GM23338 (cell line): ENCODE measurements around the gene PMVK. TPM values are rescaled to one million over a fixed set of nuclear protein-coding genes. Genes with fewer than 3 reads are reported as not detected.

Source experiments
- ATAC-seq: fragments of 200-7000 bp; cut with Tn5 transposase; 3 replicates; pipeline ENCODE4 v1.9.1; 2020
- DNase-seq: peaks from one replicate; pipeline ENCODE4 v3.0.0-alpha.2; 2015; ENCODE audit warnings: low spot score
- H2AFZ ChIP-seq: fragments of 200-600 bp; sonication (generic); 2 replicates; pipeline ENCODE4 v1.8.0; 2016; ENCODE audit warnings: antibody characterized with exemption, mild to moderate bottlenecking, moderate library complexity
- H3F3A ChIP-seq: fragments of 200-600 bp; sonication (generic); replicated peaks from 2 replicates; pipeline ENCODE4 v1.8.0; 2017; ENCODE audit warnings: antibody characterized with exemption, mixed run types, low read depth
- H3K27ac ChIP-seq: fragments of 200-600 bp; sonication (generic); 2 replicates; pipeline ENCODE4 v1.6.1; 2016; ENCODE audit warnings: low read depth
- H3K27me3 ChIP-seq: fragments of 200-600 bp; sonication (generic); 2 replicates; pipeline ENCODE4 v1.8.0; 2016; ENCODE audit warnings: mild to moderate bottlenecking, mixed run types, moderate library complexity; ENCODE audit not compliant: insufficient read depth
- H3K36me3 ChIP-seq: fragments of 200-600 bp; sonication (generic); 2 replicates; pipeline ENCODE4 v1.8.0; 2016; ENCODE audit warnings: mild to moderate bottlenecking; ENCODE audit not compliant: insufficient read depth
- H3K4me1 ChIP-seq: fragments of 200-600 bp; sonication (generic); 2 replicates; pipeline ENCODE4 v1.8.0; 2016; ENCODE audit warnings: mild to moderate bottlenecking, moderate library complexity; ENCODE audit not compliant: insufficient read depth
- H3K4me2 ChIP-seq: fragments of 200-600 bp; sonication (generic); 2 replicates; pipeline ENCODE4 v1.7.1; 2017; ENCODE audit warnings: mixed run types
- H3K4me3 ChIP-seq: fragments of 200-600 bp; sonication (generic); 2 replicates; pipeline ENCODE4 v1.6.1; 2016; ENCODE audit warnings: mixed run types
- H3K79me2 ChIP-seq: fragments of 200-600 bp; sonication (generic); replicated peaks from 2 replicates; pipeline ENCODE4 v1.8.0; 2017; ENCODE audit warnings: mild to moderate bottlenecking; ENCODE audit not compliant: insufficient read depth
- H3K9me2 ChIP-seq: fragments of 200-600 bp; sonication (generic); 2 replicates; pipeline ENCODE4 v1.8.0; 2017; ENCODE audit not compliant: insufficient read depth
- H4K20me1 ChIP-seq: fragments of 200-600 bp; sonication (generic); replicated peaks from 2 replicates; pipeline ENCODE4 v1.8.0; 2017; ENCODE audit warnings: mild to moderate bottlenecking; ENCODE audit not compliant: insufficient read depth
- H3K27ac Mint-ChIP-seq: 2 replicates; pipeline ENCODE4 v1.8.0; 2020; ENCODE audit warnings: inconsistent platforms, mild to moderate bottlenecking, moderate library complexity, mixed read lengths
- H3K27me3 Mint-ChIP-seq: 3 replicates; pipeline ENCODE4 v1.8.0; 2022; ENCODE audit warnings: low read depth, mild to moderate bottlenecking, moderate library complexity, mixed read lengths, inconsistent platforms; ENCODE audit not compliant: insufficient read depth, poor library complexity
- H3K36me3 Mint-ChIP-seq: 3 replicates; pipeline ENCODE4 v1.8.0; 2021; ENCODE audit warnings: low read depth, mild to moderate bottlenecking, inconsistent platforms, moderate library complexity, mixed read lengths
- H3K4me1 Mint-ChIP-seq: 3 replicates; pipeline ENCODE4 v1.8.0; 2020; ENCODE audit warnings: mild to moderate bottlenecking, inconsistent platforms, mixed read lengths
- H3K4me3 Mint-ChIP-seq: 3 replicates; pipeline ENCODE4 v1.8.0; 2021; ENCODE audit warnings: moderate library complexity, mild to moderate bottlenecking, inconsistent platforms, mixed read lengths
- H3K9me3 Mint-ChIP-seq: 3 replicates; pipeline ENCODE4 v1.8.0; 2020; ENCODE audit warnings: moderate library complexity, mild to moderate bottlenecking, inconsistent platforms, mixed read lengths
- CREB1 ChIP-seq: fragments of 250-450 bp; sonication (Bioruptor Pico); IDR thresholded peaks from 2 replicates; pipeline ENCODE4 v1.5.0; 2020; ENCODE audit warnings: low read depth, mild to moderate bottlenecking, moderate library complexity
- CTCF ChIP-seq, 2 experiments: fragments of 200-600 bp in 1 of 2; sonication (generic) in 1 of 2; conservative IDR thresholded peaks; 2 replicates each; pipeline versions ENCODE4 v1.5.1 to v1.6.1; 2016 to 2017; ENCODE audit warnings: antibody characterized with exemption in 2 of 2, low read depth in 2 of 2, mild to moderate bottlenecking in 2 of 2, moderate library complexity in 1 of 2
- EZH2 ChIP-seq: fragments of 200-600 bp; sonication (generic); IDR thresholded peaks from one replicate; pipeline ENCODE4 v1.8.0; 2017; ENCODE audit warnings: antibody characterized with exemption, mild to moderate bottlenecking, low read depth; ENCODE audit not compliant: unreplicated experiment
- EZH2phosphoT487 ChIP-seq: fragments of 200-600 bp; sonication (generic); IDR thresholded peaks from one replicate; pipeline ENCODE4 v1.8.1; 2018; ENCODE audit warnings: antibody characterized with exemption; ENCODE audit not compliant: unreplicated experiment
- JUNB ChIP-seq: IDR thresholded peaks from one replicate; pipeline ENCODE4 v1.6.1; 2016; ENCODE audit warnings: antibody characterized with exemption; ENCODE audit not compliant: unreplicated experiment
- NANOG ChIP-seq: IDR thresholded peaks from 2 replicates; pipeline ENCODE4 v1.6.1; 2016; ENCODE audit warnings: antibody characterized with exemption, borderline replicate concordance
- POLR2AphosphoS5 ChIP-seq: IDR thresholded peaks from 2 replicates; pipeline ENCODE4 v1.6.1; 2016; ENCODE audit warnings: antibody characterized with exemption, low read depth
- REST ChIP-seq: IDR thresholded peaks from one replicate; pipeline ENCODE4 v1.6.1; 2018; ENCODE audit warnings: antibody characterized with exemption; ENCODE audit not compliant: unreplicated experiment
- STAT1 ChIP-seq: IDR thresholded peaks from one replicate; pipeline ENCODE4 v1.6.1; 2016; ENCODE audit warnings: antibody characterized with exemption; ENCODE audit not compliant: unreplicated experiment
- ZNF114 ChIP-seq: fragments of 250-450 bp; sonication (Bioruptor Pico); IDR thresholded peaks from 2 replicates; pipeline ENCODE4 v1.5.0; 2020; ENCODE audit warnings: mild to moderate bottlenecking, moderate library complexity
- ZNF331 ChIP-seq: fragments of 250-450 bp; sonication (Bioruptor Pico); IDR thresholded peaks from 2 replicates; pipeline ENCODE4 v1.5.0; 2020; ENCODE audit warnings: low read depth, mild to moderate bottlenecking, moderate library complexity
- polyA plus RNA-seq: library from polyadenylated mRNA; unstranded; fragments of >200 nt; fragmentation: Nextera tagmentation; extraction: Ambion mirVana; gene quantifications from 2 replicates; pipeline ENCODE4 v1.2.1, GENCODE V29; 2016
- total RNA-seq: library from RNA; depleted of rRNA; stranded (reverse); fragments of >200 nt; shearing (Covaris generic); gene quantifications from 2 replicates; pipeline ENCODE4 v1.2.3, GENCODE V29; 2014
- TF ChIP-seq, protein P1 (sequence below): IDR thresholded peaks from 2 replicates; pipeline ENCODE4 v1.6.1; 2016; ENCODE audit warnings: antibody characterized with exemption

PMVK gene
- total and polyA plus RNA-seq, 2 experiments from 2014 or later = 8.1 to 25.0 TPM

- DNase-seq (no peak), ATAC-seq (no peak)
- no peaks in the 10 kb centered on the region for H3K9me2 ChIP-seq
- Mint-ChIP-seq H3K4me1 (no peaks in the 10 kb centered on the region), H3K36me3 (no peaks in the 10 kb centered on the region), H3K9me3 (no peaks in the 10 kb centered on the region), H3K4me3 (no peak overlapping the region), H3K27ac (no peak overlapping the region), H3K27me3 (peaks cover 2% of the 10 kb centered on the region)
- no peaks in the 10 kb centered on the region for H3K36me3 ChIP-seq
- H3K79me2 ChIP-seq = no peaks in the 10 kb centered on the region
- no peak overlapping the region for H3K27ac ChIP-seq
- no peak overlapping the region for H3K4me3 ChIP-seq
- no peaks in the 10 kb centered on the region for H3K27me3 ChIP-seq
- H4K20me1 ChIP-seq = no peaks in the 10 kb centered on the region
- no peaks in the 10 kb centered on the region for H3F3A ChIP-seq
- H2AFZ ChIP-seq = peak overlapping the region; percentile 18; the same call in 1 of the 2 replicates
- TF ChIP-seq JUNB = no peak
- no peak for TF ChIP-seq CREB1 (CRISPR knock-in tag)
- H3K4me1 ChIP-seq = no peaks in the 10 kb centered on the region
- H3K4me2 ChIP-seq = no peak overlapping the region
These were observed 39.7 kb downstream of the PMVK start for GRCh38 chr1:154896771-154897286.

DNA sequence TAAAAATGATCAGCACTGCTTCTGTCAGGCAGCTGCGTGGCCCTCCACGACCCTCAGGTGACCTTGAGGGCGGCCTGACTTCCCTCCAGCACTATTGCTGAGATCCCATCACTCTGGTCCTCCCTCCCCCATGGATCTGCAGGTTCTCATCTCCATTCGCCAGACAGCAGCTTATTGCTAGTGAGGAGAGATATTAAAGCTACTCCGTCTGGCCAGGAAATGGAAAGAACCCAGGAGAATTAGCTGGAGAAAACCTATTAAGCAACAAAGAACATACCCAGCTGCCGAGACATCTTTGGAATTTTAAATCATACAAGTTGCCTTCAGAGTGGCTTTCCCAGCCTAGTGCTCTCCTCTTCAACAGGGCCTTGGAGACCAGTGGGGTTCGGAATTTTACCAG is 40.7 kb downstream of the PMVK start:
- peak overlapping the region; percentile 28; the same call in 1 of the 2 replicates for H2AFZ ChIP-seq
- ATAC-seq = no peak
- H3K4me3 Mint-ChIP-seq = no peak overlapping the region
- TF ChIP-seq, protein P1, sequence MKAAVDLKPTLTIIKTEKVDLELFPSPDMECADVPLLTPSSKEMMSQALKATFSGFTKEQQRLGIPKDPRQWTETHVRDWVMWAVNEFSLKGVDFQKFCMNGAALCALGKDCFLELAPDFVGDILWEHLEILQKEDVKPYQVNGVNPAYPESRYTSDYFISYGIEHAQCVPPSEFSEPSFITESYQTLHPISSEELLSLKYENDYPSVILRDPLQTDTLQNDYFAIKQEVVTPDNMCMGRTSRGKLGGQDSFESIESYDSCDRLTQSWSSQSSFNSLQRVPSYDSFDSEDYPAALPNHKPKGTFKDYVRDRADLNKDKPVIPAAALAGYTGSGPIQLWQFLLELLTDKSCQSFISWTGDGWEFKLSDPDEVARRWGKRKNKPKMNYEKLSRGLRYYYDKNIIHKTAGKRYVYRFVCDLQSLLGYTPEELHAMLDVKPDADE = no peak
- TF ChIP-seq JUNB (no peak), CTCF (conservative IDR thresholded peaks at IDR 0.05; ENCODE audit: low read depth in 2 of 2) (no peak), NANOG (no peak), CREB1 (CRISPR knock-in tag) (no peak), STAT1 (no peak), EZH2 (no peak), REST (no peak), POLR2AphosphoS5 (no peak), ZNF331 (CRISPR knock-in tag) (no peak), ZNF114 (CRISPR knock-in tag) (no peak), EZH2phosphoT487 (no peak)

More for the DNA sequence above, 40.7 kb downstream of the PMVK start:
- Histone ChIP-seq H3F3A (no peaks in the 10 kb centered on the region), H3K27ac (no peak overlapping the region), H3K4me3 (no peak overlapping the region), H3K9me2 (no peaks in the 10 kb centered on the region), H3K36me3 (no peaks in the 10 kb centered on the region), H4K20me1 (no peaks in the 10 kb centered on the region), H3K79me2 (no peaks in the 10 kb centered on the region), H3K4me1 (no peaks in the 10 kb centered on the region), H3K27me3 (no peaks in the 10 kb centered on the region), H3K4me2 (no peak overlapping the region)
- H3K27ac Mint-ChIP-seq = no peak overlapping the region
- H3K9me3 Mint-ChIP-seq = no peaks in the 10 kb centered on the region
- H3K36me3 Mint-ChIP-seq = no peaks in the 10 kb centered on the region
- peaks cover 2% of the 10 kb centered on the region for H3K27me3 Mint-ChIP-seq
- peaks cover 7% of the 10 kb centered on the region; the same call in 2 of the 3 replicates for H3K4me1 Mint-ChIP-seq
- DNase-seq = no peak
